HepG2 (cell line): ENCODE measurements around the gene RUVBL2. TPM values are rescaled to one million over a fixed set of nuclear protein-coding genes. Genes with fewer than 3 reads are reported as not detected.
A peak's percentile ranks its signal among the peaks of the same experiment; 100 is the strongest.

Source experiments
- ATAC-seq: fragments of 200-7000 bp; cut with Tn5 transposase; 3 replicates; pipeline ENCODE4 v1.9.1; 2020; ENCODE audit warnings: mild to moderate bottlenecking, moderate library complexity
- BruUV-seq: library from RNA; stranded (reverse); fragments of 400-500 nt; replicated peaks from 2 replicates; lab custom pipeline; 2021; lab: Mats Ljungman, UMichigan
- CTCF ChIA-PET: fragments of 300-600 bp; formaldehyde crosslinking; extraction: SDS; loops from one replicate; lab custom pipeline; 2021; ENCODE audit warnings: low total read pairs, inconsistent platforms, low intra/inter-chr PET ratio; lab: Yijun Ruan, JAX
- POLR2A ChIA-PET: fragments of 350-600 bp; sonication (Branson Sonifier 250); formaldehyde crosslinking; loops from one replicate; lab custom pipeline; 2020; ENCODE audit warnings: antibody characterized with exemption, inconsistent platforms; lab: Yijun Ruan, JAX
- DNase-seq: peaks from one replicate; pipeline ENCODE4 v3.0.0-alpha.2; 2015; ENCODE audit warnings: low spot score
- FAIRE-seq: peaks from 3 replicates; lab custom pipeline; 2011; peaks lifted over from hg19 to GRCh38; lab: Jason Lieb, UNC
- H2AFZ ChIP-seq: one replicate; pipeline ENCODE4 v1.6.1; 2011; ENCODE audit warnings: low read length, inconsistent platforms
- H3K27ac ChIP-seq: fragments of 300-600 bp; 3 replicates; pipeline ENCODE4 v1.8.0; 2011; ENCODE audit warnings: mixed run types, mild to moderate bottlenecking, mixed read lengths, low read length, inconsistent platforms; ENCODE audit not compliant: insufficient read depth; ENCODE audit errors: extremely low read length
- H3K27me3 ChIP-seq, 2 experiments: fragments of 200-600 bp in 1 of 2; 2 replicates in 1 of 2; 3 replicates in 1 of 2; pipeline versions ENCODE4 v1.6.0 to v1.8.0; 2011; ENCODE audit warnings: low read length in 2 of 2, mild to moderate bottlenecking in 2 of 2, moderate library complexity in 2 of 2, inconsistent platforms in 1 of 2; ENCODE audit not compliant: insufficient read depth in 2 of 2, control insufficient read depth in 1 of 2
- H3K36me3 ChIP-seq, 2 experiments: fragments of 200-600 bp in 1 of 2; replicated peaks in 1 of 2; 2 replicates in 1 of 2; 3 replicates in 1 of 2; pipeline versions ENCODE4 v1.5.1 to v1.8.0; 2011; ENCODE audit warnings: low read length in 2 of 2, inconsistent platforms in 1 of 2; ENCODE audit not compliant: insufficient read depth in 2 of 2, control insufficient read depth in 1 of 2
- H3K4me1 ChIP-seq: 2 replicates; pipeline ENCODE4 v1.5.1; 2012; ENCODE audit warnings: low read length, inconsistent platforms; ENCODE audit not compliant: insufficient read depth
- H3K4me2 ChIP-seq: 2 replicates; pipeline ENCODE4 v1.6.0; 2011; ENCODE audit warnings: low read depth, low read length, inconsistent platforms
- H3K4me3 ChIP-seq, 3 experiments: fragments of 200-600 bp in 1 of 3; sonication (generic), shearing (Covaris generic) in 1 of 3; replicated peaks in 1 of 3; 2 replicates each; pipeline ENCODE4 v1.5.1; 2011 to 2016; ENCODE audit warnings: low read length in 3 of 3, inconsistent platforms in 2 of 3, low read depth in 2 of 3, mild to moderate bottlenecking in 2 of 3, control low read depth in 1 of 3, mixed read lengths in 1 of 3; ENCODE audit not compliant: insufficient read depth in 1 of 3
- H3K79me2 ChIP-seq: one replicate; pipeline ENCODE4 v1.6.1; 2011; ENCODE audit warnings: low read length, inconsistent platforms; ENCODE audit not compliant: insufficient read depth
- H3K9ac ChIP-seq: 2 replicates; pipeline ENCODE4 v1.6.0; 2011; ENCODE audit warnings: mild to moderate bottlenecking, low read depth, low read length, inconsistent platforms; ENCODE audit not compliant: insufficient read depth
- H3K9me3 ChIP-seq: 2 replicates; pipeline ENCODE4 v1.5.1; 2012; ENCODE audit warnings: mild to moderate bottlenecking, low read length
- H4K20me1 ChIP-seq: 2 replicates; pipeline ENCODE4 v1.6.0; 2011; ENCODE audit warnings: inconsistent platforms, mild to moderate bottlenecking, low read length, moderate library complexity; ENCODE audit not compliant: insufficient read depth
- ELK4 ChIP-seq: sonication (generic); formaldehyde crosslinking; IDR thresholded peaks from 2 replicates; pipeline ENCODE4 v1.9.0; 2021; ENCODE audit warnings: missing genetic modification reagents, borderline replicate concordance
- GATAD1 ChIP-seq: IDR thresholded peaks from 2 replicates; pipeline ENCODE4 v1.6.1; 2016; ENCODE audit warnings: missing genetic modification reagents, missing compliant biosample characterization
- GPN1 ChIP-seq: sonication (generic); formaldehyde crosslinking; IDR thresholded peaks from 2 replicates; pipeline ENCODE4 v1.5.1; 2020; ENCODE audit warnings: missing genetic modification reagents, borderline replicate concordance
- HDAC2 ChIP-seq: sonication (generic); formaldehyde crosslinking; IDR thresholded peaks from 2 replicates; pipeline ENCODE4 v1.4.0; 2020; ENCODE audit warnings: missing genetic modification reagents
- MEIS2 ChIP-seq: sonication (generic); formaldehyde crosslinking; IDR thresholded peaks from 2 replicates; pipeline ENCODE4 v1.9.0; 2021; ENCODE audit warnings: mild to moderate bottlenecking, missing genetic modification reagents
- MLXIP ChIP-seq: sonication (generic); formaldehyde crosslinking; IDR thresholded peaks from 2 replicates; pipeline ENCODE4 v1.9.0; 2021; ENCODE audit warnings: missing genetic modification reagents, borderline replicate concordance
- MNT ChIP-seq: fragments of 450-650 bp; IDR thresholded peaks from 2 replicates; pipeline ENCODE4 v1.6.1; 2016
- XBP1 ChIP-seq: sonication (generic); formaldehyde crosslinking; IDR thresholded peaks from 2 replicates; pipeline ENCODE4 v1.5.0; 2020; ENCODE audit warnings: missing genetic modification reagents
- ZBTB7A ChIP-seq: sonication (generic); formaldehyde crosslinking; IDR thresholded peaks from 2 replicates; pipeline ENCODE4 v1.8.0; 2022; ENCODE audit warnings: mild to moderate bottlenecking, missing genetic modification reagents
- ZNF160 ChIP-seq: sonication (generic); formaldehyde crosslinking; IDR thresholded peaks from 2 replicates; pipeline ENCODE4 v1.8.0; 2022; ENCODE audit warnings: mild to moderate bottlenecking, inconsistent platforms, missing genetic modification reagents
- ZNF275 ChIP-seq: sonication (generic); formaldehyde crosslinking; IDR thresholded peaks from 2 replicates; pipeline ENCODE4 v1.8.0; 2022; ENCODE audit warnings: missing genetic modification reagents, mild to moderate bottlenecking, inconsistent platforms, borderline replicate concordance
- WGBS: methylation state at CpG from one replicate; pipeline ENCODE4 v1.1.6; 2017; ENCODE audit warnings: low lambda C conversion rate; 5-methylcytosine and 5-hydroxymethylcytosine counted together
- in situ Hi-C: cut with HindIII; loops from 2 replicates; pipeline ENCODE4 v1.10.0; 2017; ENCODE audit warnings: low pct_unique_long_range_greater_than_20kb; ENCODE audit not compliant: extremely low pct_ligation_motif_present
- intact Hi-C: fragments of 100-400 bp; cut with micrococcal nuclease; formaldehyde crosslinking; loops from one replicate; pipeline ENCODE4 v1.10.0; 2022; ENCODE audit not compliant: unreplicated experiment
- polyA plus RNA-seq, 8 experiments: library from polyadenylated mRNA; depleted of rRNA in 3 of 8; stranded (reverse) in 7 of 8; unstranded in 1 of 8; fragments of >200 nt; fragmentation: Illumina TruSeq in 4 of 8; extraction: Trizol in 4 of 8; gene quantifications; 2 replicates each; pipeline versions ENCODE4 v1.2.1 to v1.2.3, GENCODE V29; 2011 to 2016; ENCODE audit warnings: low read depth in 4 of 8, missing spikeins in 1 of 8, mixed read lengths in 1 of 8; ENCODE audit not compliant: insufficient read depth in 1 of 8
- total RNA-seq, 5 experiments: library from RNA; depleted of rRNA; stranded (reverse); fragments of >200 nt; fragmentation: Illumina TruSeq; extraction: Trizol; gene quantifications; 2 replicates each; pipeline ENCODE4 v1.2.3, GENCODE V29; 2016; ENCODE audit warnings: low read depth in 1 of 5

RUVBL2 gene
- total and polyA plus RNA-seq, 2 of the 13 experiments (the other 11 are each of a cell fraction or from before 2014, with no cell fraction given): 120 to 122 TPM

GRCh38 chr19:49004964-49005614 lies 11.4 kb downstream of the RUVBL2 start:
- H3K4me2 ChIP-seq: no peak overlapping the region
- DNase-seq (no peak), FAIRE-seq (no peak), ATAC-seq (no peak)
- H2AFZ ChIP-seq: no peak overlapping the region
- no peak overlapping the region for H3K4me3 ChIP-seq
- TSS peak; percentile 42 for BruUV-seq
- peaks cover 27 to 54% of the 10 kb centered on the region in 2 experiments for H3K36me3 ChIP-seq
- no peaks in the 10 kb centered on the region for H3K9me3 ChIP-seq
- no peak overlapping the region for H3K27ac ChIP-seq
- TF ChIP-seq MNT (peak; percentile 96), GATAD1 (no peak)
- no peaks in the 10 kb centered on the region for H3K4me1 ChIP-seq
- WGBS: 93% methylated on average over 7 of the region's 7 CpGs
- CTCF ChIA-PET: no interaction called here
- H3K79me2 ChIP-seq: no peaks in the 10 kb centered on the region
- no peaks in the 10 kb centered on the region for H3K27me3 ChIP-seq
- POLR2A ChIA-PET: interaction anchor here (1.6 kb wide), 1 partner anchor 14 kb away, joined by 3 read pairs; no protein-coding TSS in a partner anchor
- in situ Hi-C loops (no loop called here), intact Hi-C loops (no loop called here)
- H3K9ac ChIP-seq: no peak overlapping the region
- no peaks in the 10 kb centered on the region for H4K20me1 ChIP-seq

GRCh38 chr19:49006905-49007304 lies 13.2 kb downstream of the RUVBL2 start:
- Histone ChIP-seq H3K9ac (no peak overlapping the region), H2AFZ (no peak overlapping the region), H4K20me1 (no peaks in the 10 kb centered on the region), H3K27ac (no peak overlapping the region), H3K36me3 (peaks cover 29 to 70% of the 10 kb centered on the region in 2 experiments), H3K27me3 (no peaks in the 10 kb centered on the region), H3K4me1 (no peaks in the 10 kb centered on the region), H3K4me2 (no peak overlapping the region), H3K79me2 (no peaks in the 10 kb centered on the region), H3K4me3 (no peak overlapping the region), H3K9me3 (no peaks in the 10 kb centered on the region)
- ChIA-PET POLR2A (no interaction called here), CTCF (no interaction called here)
- no peak for DNase-seq
- 100% methylated on average over 2 of the region's 22 CpGs for WGBS
- in situ Hi-C loops: no loop called here
- no TSS peak for BruUV-seq
- ATAC-seq: no peak
- intact Hi-C loops: no loop called here
- FAIRE-seq: no peak
- TF ChIP-seq ZNF160 (no peak), MLXIP (CRISPR knock-in tag) (no peak), XBP1 (no peak), ZNF275 (CRISPR knock-in tag) (no peak), ELK4 (no peak), ZBTB7A (CRISPR knock-in tag) (no peak), GPN1 (CRISPR knock-in tag) (no peak), HDAC2 (CRISPR knock-in tag) (no peak), MEIS2 (CRISPR knock-in tag) (no peak)
